A204.1 (cell line): ENCODE results near the gene ERVW-1.
"Not testable (repeated sequence)": the region's sequence is repeated elsewhere in the genome, so short reads cannot be mapped to it uniquely, and the experiment has no call there.

ENCODE experiments used
- FAIRE-seq: peaks from 2 replicates; lab custom pipeline; 2012; peaks lifted over from hg19 to GRCh38; lab: Jason Lieb, UNC

Gene ERVW-1

GRCh38 chr7:92468589-92468988 is 9.2 kb downstream of the ERVW-1 start:
- FAIRE-seq, result not testable (repeated sequence)

GRCh38 chr7:92466682-92467081 is 11.1 kb downstream of the ERVW-1 start:
- no peak for FAIRE-seq

- FAIRE-seq, result no peak
Observed at GRCh38 chr7:92464515-92464914, 13.2 kb downstream of the ERVW-1 start.

GRCh38 chr7:92462560-92462959 is 15.2 kb downstream of the ERVW-1 start:
- no peak for FAIRE-seq

- peak; percentile 95 for FAIRE-seq
Observed at GRCh38 chr7:92461027-92462003, 16.4 kb downstream of the ERVW-1 start.

- FAIRE-seq, result no peak
Observed at GRCh38 chr7:92460510-92460909, 17.2 kb downstream of the ERVW-1 start.

GRCh38 chr7:92460109-92460508 is 17.6 kb downstream of the ERVW-1 start:
- no peak for FAIRE-seq

GRCh38 chr7:92456236-92456635 is 21.5 kb downstream of the ERVW-1 start:
- no peak for FAIRE-seq

GRCh38 chr7:92451645-92452044 is 26.1 kb downstream of the ERVW-1 start:
- FAIRE-seq, result no peak

GRCh38 chr7:92448205-92448747 is 29.5 kb downstream of the ERVW-1 start:
- no peak for FAIRE-seq

- no peak for FAIRE-seq
Observed at GRCh38 chr7:92447345-92448204, 30.2 kb downstream of the ERVW-1 start, which contains the start of gene GATAD1. Gene GATAD1 (plus strand): TSS chr7:92447482. CDS start chr7:92447730, 248 bp downstream.

GRCh38 chr7:92446869-92447344 is 30.8 kb downstream of the ERVW-1 start:
- FAIRE-seq, result peak; percentile 94

- not testable (repeated sequence) for FAIRE-seq
Observed at GRCh38 chr7:92442720-92443119, 35.0 kb downstream of the ERVW-1 start.

GRCh38 chr7:92437956-92438491 is 39.7 kb downstream of the ERVW-1 start:
- FAIRE-seq, result no peak

- FAIRE-seq, result no peak
Observed at GRCh38 chr7:92436612-92437445, 40.9 kb downstream of the ERVW-1 start.

GRCh38 chr7:92435542-92435941 is 42.2 kb downstream of the ERVW-1 start:
- FAIRE-seq, result no peak

- FAIRE-seq, result no peak
Observed at GRCh38 chr7:92433019-92433418, 44.7 kb downstream of the ERVW-1 start.

- FAIRE-seq, result no peak
Observed at GRCh38 chr7:92432299-92432946, 45.3 kb downstream of the ERVW-1 start.

- FAIRE-seq, result no peak
Observed at GRCh38 chr7:92427193-92427592, 50.6 kb downstream of the ERVW-1 start.

- no peak for FAIRE-seq
Observed at GRCh38 chr7:92425311-92425947, 52.3 kb downstream of the ERVW-1 start.
